HG02943 (cell line): ENCODE measurements around the gene ADAMTSL3.
"Not testable (repeated sequence)": the region's sequence is repeated elsewhere in the genome, so short reads cannot be mapped to it uniquely, and the experiment has no call there.

Experiments
- ATAC-seq: cut with Tn5 transposase; IDR thresholded peaks from one replicate; pipeline ENCODE4 v1.9.1; 2021; ENCODE audit warnings: mild to moderate bottlenecking, low read depth, moderate library complexity; ENCODE audit not compliant: unreplicated experiment

The ADAMTSL3 gene

GRCh38 chr15:83955806-83956265 lies 301.9 kb downstream of the ADAMTSL3 start:
- peak; percentile 96 for ATAC-seq

- no peak for ATAC-seq
Observed at GRCh38 chr15:83956887-83957286, 303.0 kb downstream of the ADAMTSL3 start.

- no peak for ATAC-seq
Observed at GRCh38 chr15:83959477-83959876, 305.6 kb downstream of the ADAMTSL3 start.

GRCh38 chr15:83960192-83960829 lies 306.4 kb downstream of the ADAMTSL3 start:
- ATAC-seq = no peak

GRCh38 chr15:83961311-83961710 lies 307.4 kb downstream of the ADAMTSL3 start:
- ATAC-seq = no peak

- ATAC-seq = not testable (repeated sequence)
Observed at GRCh38 chr15:83964967-83965366, 311.0 kb downstream of the ADAMTSL3 start.

- no peak for ATAC-seq
Observed at GRCh38 chr15:83970295-83970890, 316.5 kb downstream of the ADAMTSL3 start.

- ATAC-seq = no peak
Observed at GRCh38 chr15:83971992-83972391, 318.1 kb downstream of the ADAMTSL3 start.

GRCh38 chr15:83973816-83974215 lies 319.9 kb downstream of the ADAMTSL3 start:
- ATAC-seq = no peak

GRCh38 chr15:83977992-83978391 lies 324.1 kb downstream of the ADAMTSL3 start:
- ATAC-seq = no peak

- ATAC-seq = no peak
Observed at GRCh38 chr15:83978588-83978987, 324.7 kb downstream of the ADAMTSL3 start.

- ATAC-seq = no peak
Observed at GRCh38 chr15:83980637-83981036, 326.7 kb downstream of the ADAMTSL3 start.

- no peak for ATAC-seq
Observed at GRCh38 chr15:83982748-83983147, 328.8 kb downstream of the ADAMTSL3 start.

GRCh38 chr15:83983634-83984458 lies 329.9 kb downstream of the ADAMTSL3 start:
- ATAC-seq = no peak

GRCh38 chr15:83984601-83985000 lies 330.7 kb downstream of the ADAMTSL3 start:
- ATAC-seq = no peak

GRCh38 chr15:83991163-83991562 lies 337.2 kb downstream of the ADAMTSL3 start:
- ATAC-seq = no peak

GRCh38 chr15:83992324-83993031 lies 338.6 kb downstream of the ADAMTSL3 start:
- ATAC-seq = no peak

- ATAC-seq = no peak
Observed at GRCh38 chr15:83993591-83993990, 339.7 kb downstream of the ADAMTSL3 start.

- ATAC-seq = no peak
Observed at GRCh38 chr15:83998486-83998885, 344.6 kb downstream of the ADAMTSL3 start.

- no peak for ATAC-seq
Observed at GRCh38 chr15:83999396-84000135, 345.6 kb downstream of the ADAMTSL3 start.
